Activated naive CD4-positive, alpha-beta T cell treated with anti-CD3 and anti-CD28 coated beads, Interleukin-2, amount 50 U/mL, for 16 hours (primary cell): ENCODE results near the gene SPO11.
A peak's percentile ranks its signal among the peaks of the same experiment; 100 is the strongest.

Source experiments
- DNase-seq: peaks from one replicate; pipeline ENCODE4 v3.0.0-alpha.2; 2020

The SPO11 gene

DNA sequence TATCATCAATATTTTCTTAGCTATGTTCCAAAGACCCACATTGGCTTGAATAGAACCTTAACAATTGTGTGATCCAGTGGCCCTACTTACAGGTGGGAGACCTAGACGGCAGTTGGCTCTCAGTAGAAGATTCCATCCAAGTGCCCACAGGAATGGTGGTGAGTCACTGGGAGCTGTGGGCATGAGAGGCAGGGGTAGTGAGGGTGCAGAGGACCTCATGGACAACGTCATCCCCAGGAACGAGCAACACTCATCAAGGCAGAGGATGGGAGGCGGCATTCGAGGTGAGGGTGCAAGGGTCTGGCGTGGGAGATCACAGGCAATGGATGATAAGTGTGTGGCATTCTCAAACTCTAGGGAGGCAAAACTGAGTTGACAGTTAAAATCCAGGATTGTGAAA lies 17.5 kb upstream of the SPO11 start:
- DNase-seq: no peak

DNA sequence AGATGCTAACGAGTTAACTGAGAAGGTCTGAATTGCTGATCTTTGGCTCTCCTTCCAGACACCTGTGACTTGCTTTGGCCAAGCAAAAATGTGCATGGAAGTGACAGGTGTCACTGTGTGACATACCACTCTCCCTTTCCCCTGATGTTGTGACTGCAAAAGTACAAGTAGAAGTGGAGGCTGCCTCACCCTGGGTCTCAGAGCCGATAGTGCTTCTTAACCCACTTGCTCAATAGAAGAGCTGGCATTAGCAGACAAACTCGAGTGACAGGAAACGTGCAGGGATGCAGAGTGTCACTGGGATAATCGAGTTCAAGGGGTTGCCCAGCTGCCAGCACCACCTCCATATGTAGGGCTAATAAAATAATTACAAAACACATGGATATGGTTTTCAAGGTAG lies 16.4 kb upstream of the SPO11 start:
- DNase-seq: no peak

DNA sequence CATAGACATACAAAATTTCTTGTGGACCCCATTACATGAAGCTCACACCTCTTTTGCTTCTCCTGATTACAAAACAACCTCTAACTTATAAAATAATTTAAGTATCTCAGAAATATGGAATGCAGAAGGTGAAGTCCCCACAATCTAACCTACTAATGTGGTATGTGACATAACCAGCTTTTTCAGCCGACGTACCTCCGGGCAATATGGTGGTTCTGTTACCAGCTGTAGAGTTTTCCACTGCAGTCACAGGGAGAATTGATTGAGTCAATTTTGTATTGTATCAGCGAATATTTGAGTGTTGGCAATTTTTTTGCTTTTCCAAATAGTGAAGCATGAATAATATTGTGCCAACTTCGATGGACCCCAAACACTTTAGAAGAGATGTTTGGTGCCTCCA lies 15.7 kb upstream of the SPO11 start:
- no peak for DNase-seq

GRCh38 chr20:57315083-57315975 lies 14.3 kb upstream of the SPO11 start:
- DNase-seq: no peak

GRCh38 chr20:57315976-57316480 lies 13.6 kb upstream of the SPO11 start:
- DNase-seq: no peak

- DNase-seq: no peak
These were observed 12.8 kb upstream of the SPO11 start for GRCh38 chr20:57316795-57317201.

GRCh38 chr20:57317316-57317788 lies 12.3 kb upstream of the SPO11 start:
- DNase-seq: no peak

DNA sequence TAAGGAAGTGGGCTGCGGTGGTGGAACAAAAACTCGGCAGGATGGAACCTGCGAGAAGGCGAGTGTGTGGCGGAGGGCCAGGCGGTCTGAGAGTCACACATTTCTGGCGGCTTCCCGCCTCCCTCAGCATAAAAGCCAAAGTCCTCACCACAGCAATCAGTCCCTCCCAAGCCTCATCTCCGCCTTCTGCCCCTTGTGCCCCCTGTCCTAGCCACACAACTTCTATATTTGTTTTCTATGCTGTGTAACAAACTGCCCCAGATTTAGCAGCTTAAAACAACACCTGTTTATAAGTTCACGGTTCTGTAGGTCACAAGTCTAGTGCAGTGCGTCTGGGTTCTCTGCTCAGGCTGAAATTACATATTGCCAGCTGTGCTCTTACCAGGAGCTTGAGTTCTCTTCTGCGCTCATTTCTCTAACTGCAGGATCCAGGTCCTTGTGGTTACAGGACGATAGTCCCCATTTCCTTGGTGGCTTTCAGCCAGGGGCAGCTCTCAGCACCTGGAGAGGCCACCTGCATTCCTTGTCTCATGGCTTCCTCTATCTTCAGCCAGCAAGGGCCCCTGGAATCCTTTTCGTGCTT lies 11.7 kb upstream of the SPO11 start:
- DNase-seq: no peak

- DNase-seq: no peak
These were observed 10.0 kb upstream of the SPO11 start for GRCh38 chr20:57319584-57319983.

DNA sequence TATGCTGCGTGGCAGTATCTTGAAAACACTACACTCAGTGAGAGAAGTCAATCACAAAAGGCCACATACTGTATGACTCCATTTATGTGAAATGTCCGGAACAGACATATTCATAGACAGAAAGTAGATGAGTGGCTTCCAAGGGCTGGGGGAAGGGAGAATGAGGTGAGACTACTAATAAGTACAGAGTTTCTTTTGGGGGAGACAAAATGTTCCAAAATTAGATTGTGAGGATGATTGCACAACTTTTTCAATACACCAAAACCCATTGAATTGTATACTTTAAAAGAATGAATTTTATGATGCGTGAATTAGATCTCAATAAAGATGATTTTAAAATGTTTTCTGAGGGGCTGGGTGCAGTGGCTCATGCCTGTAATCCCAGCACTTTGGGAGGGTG lies 9.2 kb upstream of the SPO11 start:
- no peak for DNase-seq

DNA sequence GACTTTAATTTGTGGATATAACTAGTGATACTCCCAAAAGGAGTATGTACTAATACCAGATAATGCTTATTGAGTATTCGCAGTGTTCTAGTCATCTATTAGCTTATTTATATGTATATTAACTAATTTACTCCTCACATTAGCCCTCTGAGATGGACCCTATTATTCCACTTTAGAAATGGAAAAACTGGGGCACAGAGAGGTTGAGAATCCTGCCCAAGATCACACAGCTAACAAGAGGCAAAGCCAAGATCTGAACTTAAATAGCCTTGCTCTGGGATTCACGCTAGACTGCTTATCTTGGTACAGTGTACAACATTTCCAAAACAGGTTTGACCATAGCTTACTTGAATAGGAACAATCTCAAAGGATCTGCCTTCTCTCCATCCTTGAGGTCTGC lies 8.5 kb upstream of the SPO11 start:
- DNase-seq: no peak

DNA sequence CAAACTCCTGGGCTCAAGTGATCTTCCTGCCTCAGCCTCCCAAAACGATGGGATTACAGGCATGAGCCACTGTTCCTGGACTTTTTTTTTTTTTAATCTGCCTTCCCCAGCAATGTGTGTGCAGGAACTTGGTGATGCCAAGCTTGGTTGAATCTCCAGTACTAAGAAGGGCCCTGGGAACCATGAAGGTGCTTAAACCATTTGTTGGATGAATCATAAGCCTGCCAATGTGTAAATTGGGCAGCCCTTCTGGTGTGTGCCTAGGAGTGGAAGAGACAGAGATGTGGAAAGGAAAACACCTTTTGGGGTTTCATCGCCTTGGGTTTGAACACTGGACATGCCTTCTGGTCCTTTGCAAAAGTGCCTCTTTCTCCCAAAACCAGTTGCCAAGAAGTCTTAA lies 7.1 kb upstream of the SPO11 start:
- no peak for DNase-seq

DNA sequence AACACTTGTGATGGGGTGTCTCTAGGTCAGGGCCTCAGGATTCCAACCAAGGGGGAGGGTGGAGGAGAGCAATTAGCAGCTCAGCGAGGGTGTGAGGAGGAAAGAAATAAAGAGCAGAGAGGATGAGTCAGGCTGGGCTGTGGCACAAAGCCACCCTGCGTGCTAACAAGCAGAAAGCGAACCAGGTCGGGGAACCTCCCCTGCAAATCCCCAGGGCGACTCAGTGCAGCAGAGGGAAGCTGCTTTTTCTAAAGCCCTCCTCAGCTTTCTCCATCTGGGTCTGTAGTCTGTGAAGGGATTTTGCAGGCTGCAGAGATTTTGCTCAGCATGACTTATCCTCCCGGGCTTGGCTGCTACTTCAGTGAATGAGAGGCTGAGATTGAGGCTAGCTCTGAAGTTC lies 6.6 kb upstream of the SPO11 start:
- no peak for DNase-seq

DNA sequence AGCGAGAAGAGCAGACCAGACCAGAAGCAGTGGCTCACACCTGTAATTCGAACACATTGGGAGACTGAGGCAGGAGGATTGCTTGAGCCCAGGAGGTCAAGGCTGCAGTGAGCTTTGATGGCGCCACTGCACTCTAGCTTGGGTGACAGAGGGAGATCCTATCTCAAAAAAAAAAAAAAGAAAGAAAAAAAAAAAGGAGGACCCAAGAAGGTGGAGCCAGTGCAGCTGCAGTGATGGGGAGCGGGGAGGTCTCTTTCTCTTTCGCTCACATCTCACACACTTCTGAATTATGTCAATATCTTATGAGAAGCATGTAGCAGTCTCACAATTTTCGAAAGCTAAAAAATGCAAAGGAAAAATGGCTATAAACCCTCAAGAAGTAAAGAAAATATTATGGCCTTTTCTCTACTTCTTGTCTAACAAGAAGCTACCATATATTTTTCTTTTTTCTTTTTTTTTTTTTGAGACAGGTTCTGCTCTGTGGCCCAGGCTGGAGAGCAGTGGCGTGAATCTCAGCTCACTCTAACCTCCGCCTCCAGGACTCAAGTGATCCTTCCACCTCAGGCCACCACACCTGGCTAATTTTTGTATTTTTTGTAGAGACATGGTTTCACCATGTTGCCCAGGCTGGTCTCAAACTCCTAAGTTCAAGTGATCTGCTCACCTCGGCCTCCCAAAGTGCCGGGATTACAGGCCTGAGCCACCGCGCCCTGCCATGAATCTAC lies 3.8 kb upstream of the SPO11 start:
- DNase-seq: no peak

GRCh38 chr20:57326667-57327455 lies 2.7 kb upstream of the SPO11 start:
- no peak for DNase-seq

DNA sequence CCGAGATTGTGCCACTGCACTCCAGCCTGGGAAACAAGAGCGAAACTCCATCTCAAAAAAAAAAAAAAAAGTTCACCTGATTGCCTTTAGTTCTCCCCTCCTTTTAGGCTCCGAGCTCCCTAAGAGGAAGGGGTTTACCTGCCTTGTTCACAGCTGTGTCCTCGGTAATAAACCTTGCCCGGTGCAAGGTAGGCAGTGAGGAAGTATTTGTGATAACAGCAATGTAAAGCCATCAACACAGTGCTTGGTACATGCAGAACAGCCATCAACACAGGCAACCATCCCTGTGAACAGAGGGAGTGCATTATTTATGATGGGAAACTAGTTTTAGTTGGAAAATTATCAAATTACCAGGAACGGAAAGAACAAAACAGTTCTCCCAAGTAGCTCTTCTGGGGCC lies 1.8 kb upstream of the SPO11 start:
- no peak for DNase-seq

GRCh38 chr20:57330998-57331397 lies 1.4 kb downstream of the SPO11 start:
- DNase-seq: no peak

GRCh38 chr20:57332105-57333089 lies 2.8 kb downstream of the SPO11 start:
- no peak for DNase-seq

- no peak for DNase-seq
These were observed 5.8 kb downstream of the SPO11 start for GRCh38 chr20:57335392-57335791.

DNA sequence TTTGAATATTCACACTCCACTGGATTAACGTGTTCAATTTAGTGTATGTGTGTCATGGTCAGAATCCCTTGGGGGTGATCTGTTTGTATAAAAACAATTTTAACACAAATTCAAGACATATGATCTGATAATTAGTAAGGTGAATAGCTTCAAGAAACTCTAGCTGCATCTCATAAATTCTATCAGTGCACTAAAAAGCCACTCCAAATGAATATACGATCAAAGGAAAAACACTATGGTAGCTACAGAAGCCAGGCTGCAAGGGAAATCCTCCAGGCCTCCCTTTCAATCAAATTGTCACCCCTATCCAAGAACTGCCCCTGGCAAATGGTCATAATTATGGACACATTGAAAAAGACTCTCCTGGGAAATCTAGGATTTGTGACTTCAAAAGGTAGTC lies 12.1 kb downstream of the SPO11 start:
- DNase-seq: no peak

- DNase-seq: no peak
These were observed 13.2 kb downstream of the SPO11 start for GRCh38 chr20:57342829-57343228.

- DNase-seq: peak; percentile 72
These were observed 16.9 kb downstream of the SPO11 start for GRCh38 chr20:57346477-57346876.
